Panc1 (cell line): ENCODE data around the gene ZNF414. TPM values are rescaled to one million over a fixed set of nuclear protein-coding genes. Genes with fewer than 3 reads are reported as not detected.

Experiments used
- ATAC-seq: fragments of 200-7000 bp; cut with Tn5 transposase; 2 replicates; pipeline ENCODE4 v1.9.1; 2020; ENCODE audit warnings: mild to moderate bottlenecking, moderate library complexity
- BruUV-seq: library from RNA; stranded (reverse); fragments of 400-500 nt; replicated peaks from 2 replicates; lab custom pipeline; 2021; lab: Mats Ljungman, UMichigan
- CTCF ChIA-PET: fragments of 300-600 bp; sonication (Branson Sonifier 250); formaldehyde crosslinking; loops from one replicate; lab custom pipeline; 2022; ENCODE audit warnings: antibody characterized with exemption; lab: Charles Lee
- POLR2A ChIA-PET: fragments of 300-600 bp; sonication (Branson Sonifier 250); formaldehyde crosslinking; loops from one replicate; lab custom pipeline; 2022; ENCODE audit warnings: antibody characterized with exemption; lab: Charles Lee
- DNase-seq: peaks from one replicate; pipeline ENCODE4 v3.0.0-alpha.2; 2010; ENCODE audit warnings: low read depth, low spot score
- H3K27ac ChIP-seq: 2 replicates; pipeline ENCODE4 v1.5.1; 2011; ENCODE audit warnings: mild to moderate bottlenecking, low read length, inconsistent platforms
- H3K27me3 ChIP-seq: fragments of 200-500 bp; sonication (Bioruptor generic); 2 replicates; pipeline ENCODE4 v1.6.0; 2014; ENCODE audit warnings: low read length, inconsistent platforms; ENCODE audit not compliant: control insufficient read depth, insufficient read depth
- H3K36me3 ChIP-seq: fragments of 200-500 bp; sonication (Bioruptor generic); 2 replicates; pipeline ENCODE4 v1.5.1; 2014; ENCODE audit warnings: inconsistent platforms, mild to moderate bottlenecking, low read length, moderate library complexity; ENCODE audit not compliant: control insufficient read depth, insufficient read depth
- H3K4me1 ChIP-seq: 2 replicates; pipeline ENCODE4 v1.5.1; 2011; ENCODE audit warnings: inconsistent platforms, mild to moderate bottlenecking, low read length, moderate library complexity; ENCODE audit not compliant: control insufficient read depth, insufficient read depth
- H3K4me3 ChIP-seq, 2 experiments: 2 replicates each; pipeline ENCODE4 v1.5.1; 2011 to 2012; ENCODE audit warnings: low read depth in 2 of 2, low read length in 2 of 2, mild to moderate bottlenecking in 2 of 2, inconsistent platforms in 1 of 2, moderate library complexity in 1 of 2
- H3K9me3 ChIP-seq: fragments of 200-500 bp; sonication (Bioruptor generic); 2 replicates; pipeline ENCODE4 v1.5.1; 2014; ENCODE audit warnings: low read depth, mild to moderate bottlenecking, inconsistent platforms, low read length, moderate library complexity; ENCODE audit not compliant: control insufficient read depth, insufficient read depth
- POLR2AphosphoS5 ChIP-seq: IDR thresholded peaks from 2 replicates; pipeline ENCODE4 v1.6.1; 2012; ENCODE audit warnings: mild to moderate bottlenecking, low read depth, low read length, moderate library complexity
- SIN3A ChIP-seq: IDR thresholded peaks from 2 replicates; pipeline ENCODE4 v1.6.1; 2012; ENCODE audit warnings: low read depth, mild to moderate bottlenecking, low read length, moderate library complexity, borderline replicate concordance; ENCODE audit not compliant: insufficient read depth
- TCF7L2 ChIP-seq: IDR thresholded peaks from 2 replicates; pipeline ENCODE4 v1.6.1; 2011; ENCODE audit warnings: mild to moderate bottlenecking, low read depth, low read length, inconsistent platforms
- in situ Hi-C: cut with HindIII; loops from 2 replicates; pipeline ENCODE4 v1.10.0; 2016; ENCODE audit warnings: low sequenced_read_pairs, low pct_unique_long_range_greater_than_20kb
- intact Hi-C: fragments of 100-400 bp; cut with micrococcal nuclease; formaldehyde crosslinking; loops from one replicate; pipeline ENCODE4 v1.10.0; 2022; ENCODE audit not compliant: unreplicated experiment
- total RNA-seq: library from RNA; stranded (reverse); gene quantifications from one replicate; pipeline ENCODE4 v1.2.1, GENCODE V29; 2021; ENCODE audit not compliant: unreplicated experiment
- TF ChIP-seq, protein P1 (sequence below), 2 experiments: IDR thresholded peaks; 2 replicates each; pipeline ENCODE4 v1.6.1; 2011 to 2012; ENCODE audit warnings: low read depth in 2 of 2, control low read depth in 1 of 2, low read length in 1 of 2, mild to moderate bottlenecking in 1 of 2, moderate library complexity in 1 of 2; ENCODE audit not compliant: insufficient read depth in 1 of 2
- TF ChIP-seq, protein P2 (sequence below): fragments of 450-650 bp; IDR thresholded peaks from 2 replicates; pipeline ENCODE4 v1.5.1; 2017; ENCODE audit warnings: mild to moderate bottlenecking

The ZNF414 gene
- total RNA-seq, 1 experiment from 2014 or later, result 37.1 TPM

DNA sequence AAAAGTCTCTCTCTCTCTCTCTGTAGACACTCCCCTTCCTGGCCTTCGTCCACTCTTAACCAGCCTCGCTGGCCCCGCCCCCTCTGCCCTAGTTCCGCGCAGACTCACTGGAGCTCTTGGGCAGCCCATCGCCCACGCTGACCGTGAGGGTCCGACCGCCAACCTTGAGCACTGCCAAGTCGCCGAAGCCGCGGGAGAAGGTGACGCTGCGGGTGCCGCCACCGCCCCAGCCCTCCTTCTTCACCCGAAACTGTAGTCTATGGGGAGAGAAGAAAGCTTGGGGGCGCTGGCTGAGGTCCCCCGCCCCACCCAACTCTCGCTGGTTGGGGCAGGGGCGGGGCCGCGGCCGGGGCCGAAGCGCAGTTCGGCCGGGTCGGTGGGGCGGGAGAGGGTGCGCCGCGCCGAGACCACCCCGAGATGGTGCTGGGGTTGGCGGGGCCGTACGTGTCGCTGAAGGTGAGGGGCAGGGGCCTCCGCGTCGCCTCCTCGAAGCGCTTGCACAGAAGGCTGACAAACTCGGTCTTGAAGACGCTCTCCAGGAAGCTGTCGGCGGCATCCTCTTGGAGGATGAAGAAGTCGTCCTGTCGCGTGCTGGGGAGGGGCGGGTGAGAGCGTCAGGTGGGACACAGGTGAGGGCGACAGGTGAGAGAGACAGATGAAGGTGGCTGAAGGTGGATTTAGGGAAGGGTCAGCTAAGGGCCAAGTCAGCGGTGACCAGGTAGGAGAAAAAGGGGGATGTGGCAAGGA, 12.6 kb upstream of the ZNF414 start:
- H3K36me3 ChIP-seq, result no peaks in the 10 kb centered on the region

DNA sequence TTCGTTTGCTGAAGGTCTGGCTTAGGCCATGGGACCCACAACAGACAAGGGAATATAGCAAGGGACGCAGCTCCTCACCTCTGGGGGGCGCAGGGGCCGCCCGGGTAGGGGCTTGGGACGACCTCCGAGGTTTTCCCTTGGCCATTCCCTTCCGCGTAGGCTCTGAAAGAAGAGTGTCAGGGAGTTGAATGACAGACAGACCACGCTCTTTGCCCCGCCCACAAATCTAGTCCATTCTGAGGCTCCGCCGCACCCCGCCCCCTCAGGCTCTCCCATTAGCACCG, 11.4 kb upstream of the ZNF414 start:
- ATAC-seq (no peak), DNase-seq (no peak)
- in situ Hi-C loops, result no loop called here
- BruUV-seq, result no TSS peak
- H3K27me3 ChIP-seq, result no peaks in the 10 kb centered on the region
- H3K9me3 ChIP-seq, result no peaks in the 10 kb centered on the region
- peak overlapping the region; percentile 85 for H3K27ac ChIP-seq
- POLR2A ChIA-PET, result interaction anchor here (0.7 kb wide), 1 partner anchor 62 kb away, joined by 11 read pairs; no protein-coding TSS in a partner anchor
- H3K4me1 ChIP-seq, result 0 out of 2 replicates have a peak, but pooled peaks cover 3% of the 10 kb centered on the region
- TF ChIP-seq TCF7L2, result no peak
- peak overlapping the region; percentile 48 to 68 for H3K4me3 ChIP-seq
- intact Hi-C loops, result no loop called here
- CTCF ChIA-PET, result no interaction called here
- H3K36me3 ChIP-seq, result no peaks in the 10 kb centered on the region

More for the DNA sequence above, 12.6 kb upstream of the ZNF414 start:
- Histone ChIP-seq H3K27ac (peak overlapping the region; percentile 75), H3K4me3 (peak overlapping the region; percentile 56 to 73), H3K9me3 (no peaks in the 10 kb centered on the region), H3K4me1 (0 out of 2 replicates have a peak, but pooled peaks cover 3% of the 10 kb centered on the region), H3K27me3 (no peaks in the 10 kb centered on the region)
- POLR2A ChIA-PET, result no interaction called here
- in situ Hi-C loops (no loop called here), intact Hi-C loops (no loop called here)
- peak; percentile 62 for TF ChIP-seq POLR2AphosphoS5
- TF ChIP-seq, protein P1, sequence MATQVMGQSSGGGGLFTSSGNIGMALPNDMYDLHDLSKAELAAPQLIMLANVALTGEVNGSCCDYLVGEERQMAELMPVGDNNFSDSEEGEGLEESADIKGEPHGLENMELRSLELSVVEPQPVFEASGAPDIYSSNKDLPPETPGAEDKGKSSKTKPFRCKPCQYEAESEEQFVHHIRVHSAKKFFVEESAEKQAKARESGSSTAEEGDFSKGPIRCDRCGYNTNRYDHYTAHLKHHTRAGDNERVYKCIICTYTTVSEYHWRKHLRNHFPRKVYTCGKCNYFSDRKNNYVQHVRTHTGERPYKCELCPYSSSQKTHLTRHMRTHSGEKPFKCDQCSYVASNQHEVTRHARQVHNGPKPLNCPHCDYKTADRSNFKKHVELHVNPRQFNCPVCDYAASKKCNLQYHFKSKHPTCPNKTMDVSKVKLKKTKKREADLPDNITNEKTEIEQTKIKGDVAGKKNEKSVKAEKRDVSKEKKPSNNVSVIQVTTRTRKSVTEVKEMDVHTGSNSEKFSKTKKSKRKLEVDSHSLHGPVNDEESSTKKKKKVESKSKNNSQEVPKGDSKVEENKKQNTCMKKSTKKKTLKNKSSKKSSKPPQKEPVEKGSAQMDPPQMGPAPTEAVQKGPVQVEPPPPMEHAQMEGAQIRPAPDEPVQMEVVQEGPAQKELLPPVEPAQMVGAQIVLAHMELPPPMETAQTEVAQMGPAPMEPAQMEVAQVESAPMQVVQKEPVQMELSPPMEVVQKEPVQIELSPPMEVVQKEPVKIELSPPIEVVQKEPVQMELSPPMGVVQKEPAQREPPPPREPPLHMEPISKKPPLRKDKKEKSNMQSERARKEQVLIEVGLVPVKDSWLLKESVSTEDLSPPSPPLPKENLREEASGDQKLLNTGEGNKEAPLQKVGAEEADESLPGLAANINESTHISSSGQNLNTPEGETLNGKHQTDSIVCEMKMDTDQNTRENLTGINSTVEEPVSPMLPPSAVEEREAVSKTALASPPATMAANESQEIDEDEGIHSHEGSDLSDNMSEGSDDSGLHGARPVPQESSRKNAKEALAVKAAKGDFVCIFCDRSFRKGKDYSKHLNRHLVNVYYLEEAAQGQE (IDR thresholded peaks at IDR 0.05; ENCODE audit: insufficient read depth in 1 of 2, low read depth in 2 of 2, low read length in 1 of 2), result no peak
- CTCF ChIA-PET, result interaction anchor here (0.6 kb wide), 3 partner anchors 28 to 134 kb away, joined by 3 to 8 read pairs (median 6); no protein-coding TSS in a partner anchor
- no TSS peak for BruUV-seq
- peak; percentile 81 for ATAC-seq
- no peak for DNase-seq

DNA sequence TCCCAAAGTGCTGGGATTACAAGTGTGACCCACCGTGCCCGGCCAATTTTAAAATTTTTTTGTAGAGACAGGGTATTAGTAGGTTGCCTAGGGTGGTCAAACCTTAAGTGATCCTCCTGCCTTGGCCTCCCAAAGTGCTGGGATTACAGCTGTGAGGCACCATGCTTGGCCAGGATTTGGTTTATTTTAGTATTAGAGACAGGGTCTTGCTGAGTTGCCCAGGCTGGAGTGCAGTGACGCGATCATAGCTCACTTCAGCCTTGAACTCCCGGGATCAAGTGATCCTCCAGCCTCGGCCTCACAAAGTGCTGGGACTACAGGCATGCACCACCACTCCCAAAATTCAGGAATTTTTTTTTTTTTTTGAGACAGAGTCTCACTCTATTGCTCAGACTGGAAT, 5.4 kb upstream of the ZNF414 start:
- CTCF ChIA-PET, result no interaction called here
- in situ Hi-C loops (no loop called here), intact Hi-C loops (no loop called here)
- ATAC-seq (no peak), DNase-seq (no peak)
- Histone ChIP-seq H3K36me3 (no peaks in the 10 kb centered on the region), H3K9me3 (no peaks in the 10 kb centered on the region), H3K4me1 (peaks cover 3% of the 10 kb centered on the region), H3K4me3 (no peak overlapping the region), H3K27ac (no peak overlapping the region), H3K27me3 (no peaks in the 10 kb centered on the region)
- TF ChIP-seq TCF7L2, result no peak
- POLR2A ChIA-PET, result no interaction called here
- BruUV-seq, result no TSS peak

DNA sequence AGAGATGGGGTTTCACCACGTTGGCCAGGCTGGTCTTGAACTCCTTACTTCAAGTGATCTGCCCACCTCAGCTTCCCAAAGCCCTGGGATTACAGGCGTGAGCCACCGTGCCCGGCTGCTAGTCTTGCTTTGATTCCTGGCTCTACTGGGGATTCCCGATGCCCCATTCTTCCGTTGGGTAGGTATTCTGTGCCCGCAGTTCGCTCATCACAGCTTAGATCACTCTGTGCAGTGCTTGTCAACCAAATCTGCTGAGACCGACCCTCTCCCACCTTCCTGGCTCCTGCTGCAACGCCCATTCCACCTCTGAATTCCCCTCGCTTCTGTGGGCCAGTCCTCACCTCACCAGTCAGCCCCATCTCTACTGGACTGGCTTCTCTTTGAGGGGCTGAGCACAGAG, 4.6 kb upstream of the ZNF414 start:
- ATAC-seq (no peak), DNase-seq (no peak)
- ChIA-PET CTCF (no interaction called here), POLR2A (no interaction called here)
- H3K36me3 ChIP-seq, result no peaks in the 10 kb centered on the region
- in situ Hi-C loops (no loop called here), intact Hi-C loops (no loop called here)
- no peaks in the 10 kb centered on the region for H3K9me3 ChIP-seq
- H3K27ac ChIP-seq, result no peak overlapping the region
- no TSS peak for BruUV-seq
- no peak for TF ChIP-seq POLR2AphosphoS5
- TF ChIP-seq TCF7L2, result no peak
- TF ChIP-seq, protein P1 (IDR thresholded peaks at IDR 0.05; ENCODE audit: insufficient read depth in 1 of 2, low read depth in 2 of 2, low read length in 1 of 2), result no peak
- TF ChIP-seq, protein P2, sequence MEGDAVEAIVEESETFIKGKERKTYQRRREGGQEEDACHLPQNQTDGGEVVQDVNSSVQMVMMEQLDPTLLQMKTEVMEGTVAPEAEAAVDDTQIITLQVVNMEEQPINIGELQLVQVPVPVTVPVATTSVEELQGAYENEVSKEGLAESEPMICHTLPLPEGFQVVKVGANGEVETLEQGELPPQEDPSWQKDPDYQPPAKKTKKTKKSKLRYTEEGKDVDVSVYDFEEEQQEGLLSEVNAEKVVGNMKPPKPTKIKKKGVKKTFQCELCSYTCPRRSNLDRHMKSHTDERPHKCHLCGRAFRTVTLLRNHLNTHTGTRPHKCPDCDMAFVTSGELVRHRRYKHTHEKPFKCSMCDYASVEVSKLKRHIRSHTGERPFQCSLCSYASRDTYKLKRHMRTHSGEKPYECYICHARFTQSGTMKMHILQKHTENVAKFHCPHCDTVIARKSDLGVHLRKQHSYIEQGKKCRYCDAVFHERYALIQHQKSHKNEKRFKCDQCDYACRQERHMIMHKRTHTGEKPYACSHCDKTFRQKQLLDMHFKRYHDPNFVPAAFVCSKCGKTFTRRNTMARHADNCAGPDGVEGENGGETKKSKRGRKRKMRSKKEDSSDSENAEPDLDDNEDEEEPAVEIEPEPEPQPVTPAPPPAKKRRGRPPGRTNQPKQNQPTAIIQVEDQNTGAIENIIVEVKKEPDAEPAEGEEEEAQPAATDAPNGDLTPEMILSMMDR, result no peak
- TF ChIP-seq SIN3A, result no peak
- H3K4me3 ChIP-seq, result no peak overlapping the region
- no peaks in the 10 kb centered on the region for H3K27me3 ChIP-seq
- H3K4me1 ChIP-seq, result peaks cover 3% of the 10 kb centered on the region
